Hepatocyte (in vitro differentiated cells): ENCODE measurements around the gene SCN3A. TPM values are rescaled to one million over a fixed set of nuclear protein-coding genes. Genes with fewer than 3 reads are reported as not detected.

Source experiments
- DNase-seq: peaks from one replicate; pipeline ENCODE4 v3.0.0-alpha.2; 2016; ENCODE audit warnings: low spot score
- H2AFZ ChIP-seq: fragments of 200-600 bp; sonication (generic); 2 replicates; pipeline ENCODE4 v1.6.0; 2016; ENCODE audit warnings: antibody characterized with exemption, mild to moderate bottlenecking
- H3K27ac ChIP-seq: fragments of 200-600 bp; sonication (generic); 2 replicates; pipeline ENCODE4 v1.5.1; 2016; ENCODE audit warnings: mild to moderate bottlenecking
- H3K27me3 ChIP-seq: fragments of 200-600 bp; sonication (generic); 2 replicates; pipeline ENCODE4 v1.6.1; 2016
- H3K36me3 ChIP-seq: fragments of 200-600 bp; sonication (generic); replicated peaks from 2 replicates; pipeline ENCODE4 v1.5.1; 2016; ENCODE audit warnings: low read depth; ENCODE audit not compliant: insufficient read depth
- H3K4me1 ChIP-seq: fragments of 200-600 bp; sonication (generic); 2 replicates; pipeline ENCODE4 v1.5.1; 2016; ENCODE audit warnings: mild to moderate bottlenecking, moderate library complexity; ENCODE audit not compliant: insufficient read depth
- H3K4me2 ChIP-seq: fragments of 200-600 bp; sonication (generic); 2 replicates; pipeline ENCODE4 v1.6.0; 2016
- H3K4me3 ChIP-seq: fragments of 200-600 bp; sonication (generic); 2 replicates; pipeline ENCODE4 v1.5.1; 2016; ENCODE audit warnings: mild to moderate bottlenecking
- H3K79me2 ChIP-seq: fragments of 200-600 bp; sonication (generic); 2 replicates; pipeline ENCODE4 v1.6.0; 2017; ENCODE audit warnings: mild to moderate bottlenecking
- H3K9me2 ChIP-seq: fragments of 200-600 bp; sonication (generic); replicated peaks from 2 replicates; pipeline ENCODE4 v1.6.0; 2017; ENCODE audit warnings: mild to moderate bottlenecking; ENCODE audit not compliant: insufficient read depth
- H3K9me3 ChIP-seq: fragments of 200-600 bp; sonication (generic); 2 replicates; pipeline ENCODE4 v1.5.1; 2016; ENCODE audit warnings: low read depth, mild to moderate bottlenecking
- H4K20me1 ChIP-seq: fragments of 200-600 bp; sonication (generic); 2 replicates; pipeline ENCODE4 v1.6.0; 2016; ENCODE audit warnings: mild to moderate bottlenecking; ENCODE audit not compliant: insufficient read depth, poor library complexity, severe bottlenecking
- CTCF ChIP-seq: fragments of 200-600 bp; sonication (generic); IDR thresholded peaks from 2 replicates; pipeline ENCODE4 v1.5.1; 2016; ENCODE audit warnings: antibody characterized with exemption, mild to moderate bottlenecking; ENCODE audit not compliant: poor library complexity
- EZH2 ChIP-seq: fragments of 200-600 bp; sonication (generic); IDR thresholded peaks from 2 replicates; pipeline ENCODE4 v1.6.1; 2016; ENCODE audit warnings: antibody characterized with exemption, mild to moderate bottlenecking, borderline replicate concordance
- EZH2phosphoT487 ChIP-seq: fragments of 200-600 bp; sonication (generic); IDR thresholded peaks from one replicate; pipeline ENCODE4 v1.6.1; 2018; ENCODE audit warnings: antibody characterized with exemption, mild to moderate bottlenecking, low read depth, moderate library complexity; ENCODE audit not compliant: unreplicated experiment, severe bottlenecking
- WGBS: methylation state at CpG from one replicate; pipeline ENCODE4 v1.1.6; 2016; ENCODE audit warnings: low lambda C conversion rate; ENCODE audit errors: missing lambda C conversion rate; 5-methylcytosine and 5-hydroxymethylcytosine counted together
- polyA plus RNA-seq: library from polyadenylated mRNA; unstranded; fragments of >200 nt; fragmentation: Nextera tagmentation; extraction: Ambion mirVana; gene quantifications from 2 replicates; pipeline ENCODE4 v1.2.1, GENCODE V29; 2016
- total RNA-seq: library from RNA; depleted of rRNA; stranded (reverse); fragments of >200 nt; gene quantifications from 2 replicates; pipeline ENCODE4 v1.2.3, GENCODE V29; 2014

SCN3A gene
- total and polyA plus RNA-seq, 2 experiments from 2014 or later, result 3.0 to 14.5 TPM

DNA sequence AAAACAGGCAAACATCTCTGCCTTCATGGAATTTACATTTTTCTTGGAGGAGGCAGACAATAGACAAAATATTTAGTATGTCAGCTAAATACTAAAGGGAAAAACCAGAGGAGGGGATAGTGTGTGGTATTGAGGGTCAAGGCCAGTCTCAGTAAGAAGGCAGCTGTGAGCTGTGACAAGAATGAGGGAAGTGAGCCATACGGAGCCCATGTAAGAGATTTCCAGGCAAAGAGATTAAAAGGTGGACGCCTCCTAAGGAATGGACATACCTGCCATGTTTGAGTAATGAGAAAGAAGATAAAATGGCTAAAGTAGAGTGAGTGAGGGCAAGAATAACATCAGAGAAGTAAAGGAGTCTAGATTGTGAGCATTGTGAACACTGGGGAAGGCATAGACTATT is 33.2 kb upstream of the SCN3A start:
- H3K4me3 ChIP-seq, result no peak overlapping the region
- no peaks in the 10 kb centered on the region for H3K79me2 ChIP-seq
- H3K36me3 ChIP-seq, result no peaks in the 10 kb centered on the region
- H3K4me2 ChIP-seq, result no peak overlapping the region
- no peaks in the 10 kb centered on the region for H3K9me2 ChIP-seq
- no peak for DNase-seq
- H3K27ac ChIP-seq, result no peak overlapping the region
- H3K9me3 ChIP-seq, result no peaks in the 10 kb centered on the region
- TF ChIP-seq CTCF, result no peak
- TF ChIP-seq EZH2phosphoT487, result no peak
- TF ChIP-seq EZH2, result no peak
- H3K4me1 ChIP-seq, result no peaks in the 10 kb centered on the region
- H4K20me1 ChIP-seq, result no peaks in the 10 kb centered on the region
- no peak overlapping the region for H2AFZ ChIP-seq
- H3K27me3 ChIP-seq, result no peaks in the 10 kb centered on the region
- WGBS, result 76% methylated on average over 2 of the region's 2 CpGs

DNA sequence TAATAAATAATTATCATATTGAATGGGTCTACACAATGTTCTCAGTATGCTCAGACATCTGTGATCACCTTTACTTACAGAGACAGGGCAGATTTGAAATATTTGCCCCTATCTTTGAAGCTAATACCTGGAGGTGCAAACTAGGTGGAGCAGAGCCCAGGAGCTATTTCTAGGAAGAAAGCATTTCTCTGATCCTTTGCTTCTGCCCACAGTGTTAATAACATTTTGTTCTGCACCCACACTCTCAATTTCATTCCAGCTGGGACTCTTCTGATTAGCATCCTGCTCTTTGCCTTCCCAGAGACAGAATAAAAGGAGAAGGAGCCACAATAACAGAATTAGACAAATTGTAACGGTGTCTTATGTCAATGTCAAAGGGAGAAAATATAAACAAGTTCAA is 23.7 kb upstream of the SCN3A start:
- Histone ChIP-seq H3K27ac (no peak overlapping the region), H3K79me2 (no peaks in the 10 kb centered on the region), H3K4me2 (no peak overlapping the region), H4K20me1 (no peaks in the 10 kb centered on the region), H2AFZ (no peak overlapping the region), H3K4me3 (no peak overlapping the region), H3K9me3 (no peaks in the 10 kb centered on the region), H3K36me3 (no peaks in the 10 kb centered on the region), H3K27me3 (no peaks in the 10 kb centered on the region), H3K4me1 (no peaks in the 10 kb centered on the region), H3K9me2 (no peaks in the 10 kb centered on the region)
- no peak for DNase-seq
- WGBS, result 96% methylated on average over 1 of the region's 1 CpG
- TF ChIP-seq EZH2 (no peak), EZH2phosphoT487 (no peak), CTCF (no peak)

DNA sequence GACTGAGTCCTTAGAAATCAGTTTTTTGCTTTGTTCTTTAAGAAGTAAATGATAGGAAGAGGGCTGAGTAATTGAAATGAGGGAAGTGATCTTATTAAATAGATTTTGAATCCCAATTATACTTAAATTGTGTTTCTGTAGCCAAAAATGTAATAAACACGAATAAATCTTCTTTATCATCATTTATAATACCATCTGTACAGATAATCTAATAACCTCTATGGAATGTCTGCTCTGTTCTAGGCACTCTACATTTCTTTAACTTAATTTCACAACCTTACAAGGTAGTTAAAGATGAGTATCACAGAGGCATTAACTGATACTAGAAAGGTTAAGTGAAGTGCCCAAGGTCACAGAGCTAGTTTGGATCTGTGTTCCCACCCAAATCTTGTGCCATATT is 21.1 kb upstream of the SCN3A start:
- Histone ChIP-seq H3K4me1 (no peaks in the 10 kb centered on the region), H4K20me1 (no peaks in the 10 kb centered on the region), H3K9me3 (no peaks in the 10 kb centered on the region), H3K4me2 (no peak overlapping the region), H3K27ac (no peak overlapping the region), H2AFZ (no peak overlapping the region), H3K4me3 (no peak overlapping the region), H3K9me2 (no peaks in the 10 kb centered on the region), H3K36me3 (no peaks in the 10 kb centered on the region), H3K27me3 (no peaks in the 10 kb centered on the region), H3K79me2 (no peaks in the 10 kb centered on the region)
- TF ChIP-seq CTCF (no peak), EZH2phosphoT487 (no peak), EZH2 (no peak)
- 67% methylated on average over 1 of the region's 1 CpG for WGBS
- no peak for DNase-seq

DNA sequence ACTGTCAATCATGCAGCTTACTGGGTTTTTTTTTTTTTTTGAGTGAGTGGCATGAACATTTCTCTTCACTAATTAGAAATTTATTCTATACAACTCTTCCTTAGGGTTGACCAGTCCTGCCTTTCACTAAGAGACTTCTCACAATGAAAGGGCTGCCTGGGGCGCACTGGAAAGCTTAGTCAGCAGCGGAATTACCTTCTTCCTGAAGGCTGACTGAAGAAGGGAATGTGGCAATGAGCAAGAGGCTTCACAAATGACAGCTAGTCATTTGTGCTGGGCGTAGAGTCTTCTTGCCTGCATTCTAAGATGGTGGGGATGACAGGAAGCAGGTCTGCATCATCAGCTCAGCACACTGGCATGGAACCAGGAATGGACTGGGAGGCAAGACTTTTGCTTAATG is 15.6 kb upstream of the SCN3A start:
- no peaks in the 10 kb centered on the region for H4K20me1 ChIP-seq
- no peaks in the 10 kb centered on the region for H3K27me3 ChIP-seq
- no peak for TF ChIP-seq CTCF
- no peak for TF ChIP-seq EZH2
- no peak for TF ChIP-seq EZH2phosphoT487
- H3K27ac ChIP-seq, result no peak overlapping the region
- WGBS, result 66% methylated on average over 3 of the region's 3 CpGs
- H3K9me2 ChIP-seq, result no peaks in the 10 kb centered on the region
- no peak for DNase-seq
- no peaks in the 10 kb centered on the region for H3K9me3 ChIP-seq
- no peaks in the 10 kb centered on the region for H3K4me1 ChIP-seq
- H3K36me3 ChIP-seq, result no peaks in the 10 kb centered on the region
- H3K79me2 ChIP-seq, result no peaks in the 10 kb centered on the region
- no peak overlapping the region for H2AFZ ChIP-seq
- H3K4me2 ChIP-seq, result no peak overlapping the region
- H3K4me3 ChIP-seq, result no peak overlapping the region
